PC-3 (cell line): ENCODE measurements around the gene PIGU. TPM values are rescaled to one million over a fixed set of nuclear protein-coding genes. Genes with fewer than 3 reads are reported as not detected.
"Not testable (repeated sequence)": the region's sequence is repeated elsewhere in the genome, so short reads cannot be mapped to it uniquely, and the experiment has no call there.

ENCODE experiments used
- ATAC-seq: fragments of 200-7000 bp; cut with Tn5 transposase; 2 replicates; pipeline ENCODE4 v1.9.1; 2020; ENCODE audit warnings: mild to moderate bottlenecking, moderate library complexity
- BruUV-seq: library from RNA; stranded (reverse); fragments of 400-500 nt; replicated peaks from 2 replicates; lab custom pipeline; 2021; lab: Mats Ljungman, UMichigan
- CTCF ChIA-PET: fragments of 300-600 bp; sonication (Branson Sonifier 250); formaldehyde crosslinking; loops from one replicate; lab custom pipeline; 2022; ENCODE audit warnings: antibody characterized with exemption; lab: Charles Lee
- POLR2A ChIA-PET: fragments of 300-600 bp; sonication (Branson Sonifier 250); formaldehyde crosslinking; loops from one replicate; lab custom pipeline; 2022; ENCODE audit warnings: antibody characterized with exemption; ENCODE audit not compliant: unreplicated experiment; lab: Charles Lee
- DNase-seq: peaks from one replicate; pipeline ENCODE4 v3.0.0-alpha.2; 2015
- H2AFZ ChIP-seq: fragments of 300-600 bp; sonication (generic); 2 replicates; pipeline ENCODE4 v1.6.0; 2016; ENCODE audit warnings: antibody characterized with exemption, low read length
- H3F3A ChIP-seq: fragments of 300-600 bp; sonication (generic); one replicate; pipeline ENCODE4 v1.6.0; 2017; ENCODE audit warnings: antibody characterized with exemption, low read length, control low read depth, mild to moderate bottlenecking; ENCODE audit not compliant: unreplicated experiment
- H3K27ac ChIP-seq: fragments of 300-600 bp; sonication (generic); 2 replicates; pipeline ENCODE4 v1.5.1; 2016; ENCODE audit warnings: mild to moderate bottlenecking, low read length
- H3K27me3 ChIP-seq: fragments of 300-600 bp; sonication (generic); 2 replicates; pipeline ENCODE4 v1.6.1; 2016; ENCODE audit warnings: low read length, mixed read lengths
- H3K36me3 ChIP-seq: fragments of 300-600 bp; sonication (generic); 2 replicates; pipeline ENCODE4 v1.6.1; 2016; ENCODE audit warnings: low read depth, mixed run types, low read length, mixed read lengths
- H3K4me1 ChIP-seq: fragments of 300-600 bp; sonication (generic); 2 replicates; pipeline ENCODE4 v1.5.1; 2016; ENCODE audit warnings: low read length; ENCODE audit not compliant: insufficient read depth
- H3K4me2 ChIP-seq: fragments of 300-600 bp; sonication (generic); 2 replicates; pipeline ENCODE4 v1.6.0; 2016; ENCODE audit warnings: low read length
- H3K4me3 ChIP-seq: fragments of 300-600 bp; sonication (generic); 2 replicates; pipeline ENCODE4 v1.5.1; 2016; ENCODE audit warnings: mild to moderate bottlenecking, low read length, mixed read lengths
- H3K79me2 ChIP-seq: fragments of 300-600 bp; sonication (generic); 2 replicates; pipeline ENCODE4 v1.6.1; 2017; ENCODE audit warnings: low read length, mixed read lengths
- H3K9ac ChIP-seq: fragments of 300-600 bp; sonication (generic); 2 replicates; pipeline ENCODE4 v1.6.0; 2016; ENCODE audit warnings: mild to moderate bottlenecking, low read length
- H3K9me2 ChIP-seq: fragments of 300-600 bp; sonication (generic); replicated peaks from 2 replicates; pipeline ENCODE4 v1.6.1; 2016; ENCODE audit warnings: mixed run types, low read length, mixed read lengths
- H3K9me3 ChIP-seq: fragments of 300-600 bp; sonication (generic); 2 replicates; pipeline ENCODE4 v1.6.1; 2016; ENCODE audit warnings: low read length, mixed read lengths
- H4K20me1 ChIP-seq: fragments of 300-600 bp; sonication (generic); 2 replicates; pipeline ENCODE4 v1.6.1; 2016; ENCODE audit warnings: low read length, mixed read lengths
- CTCF ChIP-seq: fragments of 300-600 bp; sonication (generic); conservative IDR thresholded peaks from 2 replicates; pipeline ENCODE4 v1.5.1; 2017; ENCODE audit warnings: antibody characterized with exemption, low read depth, mild to moderate bottlenecking, low read length
- EZH2 ChIP-seq: fragments of 300-600 bp; sonication (generic); IDR thresholded peaks from one replicate; pipeline ENCODE4 v1.6.1; 2017; ENCODE audit warnings: antibody characterized with exemption, mild to moderate bottlenecking, low read length; ENCODE audit not compliant: unreplicated experiment
- EZH2phosphoT487 ChIP-seq: fragments of 300-600 bp; sonication (generic); IDR thresholded peaks from 2 replicates; pipeline ENCODE4 v1.6.1; 2018; ENCODE audit warnings: mild to moderate bottlenecking, antibody characterized with exemption, low read length, borderline replicate concordance
- intact Hi-C: fragments of 100-400 bp; cut with micrococcal nuclease; formaldehyde crosslinking; loops from 2 replicates; pipeline ENCODE4 v1.9.0; 2023
- total RNA-seq: library from RNA; depleted of rRNA; stranded (reverse); fragments of >200 nt; gene quantifications from 2 replicates; pipeline ENCODE4 v1.2.3, GENCODE V29; 2014

PIGU gene
- total RNA-seq, 1 experiment from 2014 or later: 24.5 TPM

- H4K20me1 ChIP-seq: no peaks in the 10 kb centered on the region
- peaks cover 18% of the 10 kb centered on the region for H3K36me3 ChIP-seq
- intact Hi-C loops: no loop called here
- TF ChIP-seq CTCF (no peak), EZH2phosphoT487 (no peak), EZH2 (no peak)
- ChIA-PET POLR2A (no interaction called here), CTCF (no interaction called here)
- no TSS peak for BruUV-seq
- no peaks in the 10 kb centered on the region for H3K9me3 ChIP-seq
- no peaks in the 10 kb centered on the region for H3F3A ChIP-seq
- H3K9me2 ChIP-seq: no peaks in the 10 kb centered on the region
- ATAC-seq: no peak
- H3K79me2 ChIP-seq: no peaks in the 10 kb centered on the region
- no peak overlapping the region for H3K27ac ChIP-seq
- no peak overlapping the region for H3K4me2 ChIP-seq
- no peak overlapping the region for H2AFZ ChIP-seq
- no peak overlapping the region for H3K9ac ChIP-seq
- no peaks in the 10 kb centered on the region for H3K27me3 ChIP-seq
- H3K4me3 ChIP-seq: no peak overlapping the region
- H3K4me1 ChIP-seq: 0 out of 2 replicates have a peak, but pooled peaks cover 2% of the 10 kb centered on the region
- DNase-seq: no peak
Observed at GRCh38 chr20:34720266-34720665, 43.4 kb upstream of the PIGU start.

GRCh38 chr20:34719242-34720017 lies 42.5 kb upstream of the PIGU start:
- H3K36me3 ChIP-seq: peaks cover 20% of the 10 kb centered on the region
- H3F3A ChIP-seq, intact Hi-C loops, H3K4me3 ChIP-seq, H3K4me2 ChIP-seq, H3K27me3 ChIP-seq, H3K79me2 ChIP-seq, H3K9ac ChIP-seq, H2AFZ ChIP-seq, H3K9me3 ChIP-seq, CTCF ChIA-PET, POLR2A ChIA-PET, BruUV-seq, H3K27ac ChIP-seq, ATAC-seq, H4K20me1 ChIP-seq, H3K9me2 ChIP-seq, DNase-seq: not testable (repeated sequence)
- H3K4me1 ChIP-seq: peaks cover 10% of the 10 kb centered on the region

GRCh38 chr20:34717230-34718095 lies 40.6 kb upstream of the PIGU start:
- BruUV-seq: no TSS peak
- Histone ChIP-seq H3K4me1 (peaks cover 28% of the 10 kb centered on the region), H3K9me3 (no peaks in the 10 kb centered on the region), H3F3A (no peaks in the 10 kb centered on the region), H3K27ac (no peak overlapping the region), H4K20me1 (no peaks in the 10 kb centered on the region; the same call in 1 of the 2 replicates), H3K9me2 (no peaks in the 10 kb centered on the region), H3K36me3 (peaks cover 12% of the 10 kb centered on the region; the same call in 1 of the 2 replicates), H3K4me2 (no peak overlapping the region), H3K4me3 (no peak overlapping the region), H3K27me3 (no peaks in the 10 kb centered on the region), H2AFZ (no peak overlapping the region), H3K79me2 (no peaks in the 10 kb centered on the region), H3K9ac (no peak overlapping the region)
- DNase-seq: no peak
- no peak for ATAC-seq
- CTCF ChIA-PET: no interaction called here
- TF ChIP-seq CTCF (no peak), EZH2 (no peak), EZH2phosphoT487 (no peak)
- POLR2A ChIA-PET: no interaction called here
- intact Hi-C loops: no loop called here
